ENCODE measurements around the gene ADD2.
A peak's percentile ranks its signal among the peaks of the same experiment; 100 is the strongest.

The ADD2 gene

GRCh38 chr2:70790136-70790828, 22.3 kb upstream of the ADD2 start, which contains the start of gene FIGLA (continued):
- no peak for TF ChIP-seq TSHZ2 (CRISPR knock-in tag; IDR thresholded peaks at IDR 0.05)
- no peak for TF ChIP-seq ZC3H10 (CRISPR knock-in tag; IDR thresholded peaks at IDR 0.05)
- no peak for TF ChIP-seq ZFP3 (CRISPR knock-in tag; IDR thresholded peaks at IDR 0.05)
- TF ChIP-seq ZFP30 (CRISPR knock-in tag; IDR thresholded peaks at IDR 0.05) = no peak
- no peak for TF ChIP-seq ZNF565 (CRISPR knock-in tag; conservative IDR thresholded peaks at IDR 0.05; ENCODE audit: low read depth)
- TF ChIP-seq OSR1 (CRISPR knock-in tag; IDR thresholded peaks at IDR 0.05) = no peak
- no peak for TF ChIP-seq ZNF8 (CRISPR knock-in tag; IDR thresholded peaks at IDR 0.05)
- TF ChIP-seq ARNTL (CRISPR knock-in tag; IDR thresholded peaks at IDR 0.05; ENCODE audit: borderline replicate concordance, low read depth) = no peak
- TF ChIP-seq PPARA (CRISPR knock-in tag; IDR thresholded peaks at IDR 0.05; ENCODE audit: borderline replicate concordance) = no peak
- TF ChIP-seq ISL1 (CRISPR knock-in tag; IDR thresholded peaks at IDR 0.05) = no peak

- peak; percentile 94 for ATAC-seq
- TF ChIP-seq CSRNP3 (CRISPR knock-in tag; IDR thresholded peaks at IDR 0.05) (no peak), TOX (CRISPR knock-in tag; IDR thresholded peaks at IDR 0.05; ENCODE audit: borderline replicate concordance) (no peak), TSHZ2 (CRISPR knock-in tag; IDR thresholded peaks at IDR 0.05) (no peak), POU6F1 (CRISPR knock-in tag; IDR thresholded peaks at IDR 0.05; ENCODE audit: borderline replicate concordance, low read depth) (no peak), ZFP30 (CRISPR knock-in tag; IDR thresholded peaks at IDR 0.05) (no peak), ZNF565 (CRISPR knock-in tag; conservative IDR thresholded peaks at IDR 0.05; ENCODE audit: low read depth) (no peak), GLIS3 (CRISPR knock-in tag; IDR thresholded peaks at IDR 0.05) (no peak), CSDC2 (CRISPR knock-in tag; IDR thresholded peaks at IDR 0.05) (no peak), ZFP3 (CRISPR knock-in tag; IDR thresholded peaks at IDR 0.05) (no peak), ZNF8 (CRISPR knock-in tag; IDR thresholded peaks at IDR 0.05) (no peak), SNAI2 (CRISPR knock-in tag; IDR thresholded peaks at IDR 0.05) (no peak), ZC3H10 (CRISPR knock-in tag; IDR thresholded peaks at IDR 0.05) (no peak), ISL1 (CRISPR knock-in tag; IDR thresholded peaks at IDR 0.05) (no peak), OSR1 (CRISPR knock-in tag; IDR thresholded peaks at IDR 0.05) (no peak), PATZ1 (CRISPR knock-in tag; IDR thresholded peaks at IDR 0.05; ENCODE audit: borderline replicate concordance) (no peak)
These were observed 21.5 kb upstream of the ADD2 start for GRCh38 chr2:70789304-70790135.

Data from SK-N-SH treated with all-trans-retinoic acid at 6 μM for 48 hours (cell line).